HS-5 (cell line): ENCODE measurements around the gene FADS3.

Experiments
- DNase-seq: peaks from one replicate; pipeline ENCODE4 v3.0.0-alpha.2; 2012; ENCODE audit warnings: low read depth

The FADS3 gene

GRCh38 chr11:61834278-61835048 lies 56.9 kb downstream of the FADS3 start:
- DNase-seq: no peak

- no peak for DNase-seq
Measured at GRCh38 chr11:61833926-61834277, 57.4 kb downstream of the FADS3 start.

- no peak for DNase-seq
Measured at GRCh38 chr11:61833471-61833870, 57.9 kb downstream of the FADS3 start.

GRCh38 chr11:61832754-61833153 lies 58.6 kb downstream of the FADS3 start:
- no peak for DNase-seq

- no peak for DNase-seq
Measured at GRCh38 chr11:61832207-61832606, 59.1 kb downstream of the FADS3 start.

GRCh38 chr11:61830237-61831105 lies 60.9 kb downstream of the FADS3 start:
- DNase-seq: no peak

GRCh38 chr11:61829806-61830205 lies 61.5 kb downstream of the FADS3 start:
- DNase-seq: no peak

- no peak for DNase-seq
Measured at GRCh38 chr11:61828629-61829407, 62.5 kb downstream of the FADS3 start.

GRCh38 chr11:61828379-61828628 lies 63.0 kb downstream of the FADS3 start:
- no peak for DNase-seq

- no peak for DNase-seq
Measured at GRCh38 chr11:61827571-61828378, 63.6 kb downstream of the FADS3 start, which contains the start of gene FADS2. Gene FADS2 (plus strand): TSS chr11:61828300. CDS start chr11:61828391, 91 bp downstream.

GRCh38 chr11:61826930-61827570 lies 64.3 kb downstream of the FADS3 start:
- no peak for DNase-seq
